Activated CD4-positive, alpha-beta T cell treated with anti-CD3 and anti-CD28 coated beads for 24 hours (primary cell): ENCODE results near the gene SH3BP5.

Experiments used
- DNase-seq, 2 donors: peaks; one replicate each; pipeline ENCODE4 v3.0.0-alpha.2; 2020; ENCODE audit warnings: low read depth in 2 of 2

Gene SH3BP5

DNA sequence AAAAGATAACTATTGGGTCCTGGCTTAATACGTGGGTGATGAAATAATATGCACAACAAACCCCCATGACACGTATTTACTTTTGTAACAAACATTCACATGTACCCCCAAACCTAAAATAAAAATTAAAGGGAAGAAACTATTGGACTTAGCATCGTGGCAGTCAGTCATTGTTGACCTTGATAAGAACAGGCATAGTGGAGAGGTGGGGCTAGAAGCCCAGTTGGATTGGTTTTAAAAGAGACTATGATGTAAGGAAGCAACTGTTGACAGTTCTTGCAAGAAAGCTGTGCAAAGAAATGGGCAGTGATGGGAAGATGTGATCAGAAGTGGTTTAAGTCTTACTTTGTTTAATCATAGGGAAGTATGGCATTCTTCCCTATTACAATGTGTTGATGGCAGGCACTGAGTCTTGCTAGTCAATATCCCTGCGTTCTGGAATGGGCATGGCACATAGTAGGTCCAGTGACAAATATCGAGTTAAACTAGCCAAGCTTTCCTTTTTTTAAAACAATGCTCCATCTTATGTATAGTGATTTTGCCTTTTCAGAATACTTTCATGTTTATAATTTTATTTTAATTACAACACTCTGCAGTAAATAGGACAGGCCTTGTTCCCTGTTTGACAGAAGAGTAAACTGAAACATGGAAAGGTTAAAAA is 88.4 kb downstream of the SH3BP5 start:
- DNase-seq, result no peak

- DNase-seq, result peak in 1 of 2 donors; percentile 21
Observed at GRCh38 chr3:15241341-15241740, 91.0 kb downstream of the SH3BP5 start.

- no peak for DNase-seq
Observed at GRCh38 chr3:15229262-15229661, 103.1 kb downstream of the SH3BP5 start.

- DNase-seq, result no peak
Observed at GRCh38 chr3:15228147-15228546, 104.2 kb downstream of the SH3BP5 start.

DNA sequence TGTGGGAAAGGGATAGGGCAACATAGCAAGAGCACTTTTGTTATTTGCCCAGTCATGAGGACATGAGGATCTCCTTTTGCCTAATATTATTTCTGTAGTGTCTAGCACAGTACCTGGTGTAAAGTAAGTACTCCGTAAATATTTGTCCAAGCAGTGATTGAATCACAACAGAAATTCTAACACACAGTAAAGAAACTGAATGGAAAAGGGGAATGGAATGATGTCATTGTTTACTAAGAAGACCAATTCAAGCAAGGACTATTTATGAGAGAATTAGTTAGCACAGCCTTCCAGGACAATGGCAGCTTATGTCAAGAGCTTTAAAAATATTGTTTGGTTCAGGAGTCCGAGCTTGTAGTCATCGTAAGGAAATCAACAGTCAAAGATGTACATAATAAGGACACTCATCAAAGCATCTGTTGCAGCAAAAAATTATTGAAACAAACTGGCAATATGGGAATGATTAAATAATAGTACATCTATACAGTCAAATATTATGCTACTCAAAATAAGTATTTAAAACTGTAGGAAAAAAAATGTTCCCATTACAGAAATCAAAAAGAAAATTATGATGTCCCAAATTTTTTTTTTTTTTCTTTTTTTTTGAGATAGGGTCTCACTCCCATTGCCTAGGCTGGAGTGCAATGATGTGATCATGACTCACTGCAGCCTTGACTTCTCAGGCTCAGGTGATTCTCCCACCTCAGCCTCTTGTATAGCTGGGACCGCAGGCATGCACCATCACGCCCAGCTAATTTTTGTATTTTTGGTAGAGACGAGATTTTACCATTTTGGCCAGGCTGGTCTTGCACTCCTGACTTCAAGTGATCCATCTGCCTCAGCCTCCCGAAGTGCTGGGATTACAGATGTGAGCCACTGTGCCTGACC is 108.5 kb downstream of the SH3BP5 start:
- no peak for DNase-seq

GRCh38 chr3:15221574-15222217 is 110.7 kb downstream of the SH3BP5 start:
- DNase-seq, result no peak

- no peak for DNase-seq
Observed at GRCh38 chr3:15220661-15221060, 111.7 kb downstream of the SH3BP5 start.

DNA sequence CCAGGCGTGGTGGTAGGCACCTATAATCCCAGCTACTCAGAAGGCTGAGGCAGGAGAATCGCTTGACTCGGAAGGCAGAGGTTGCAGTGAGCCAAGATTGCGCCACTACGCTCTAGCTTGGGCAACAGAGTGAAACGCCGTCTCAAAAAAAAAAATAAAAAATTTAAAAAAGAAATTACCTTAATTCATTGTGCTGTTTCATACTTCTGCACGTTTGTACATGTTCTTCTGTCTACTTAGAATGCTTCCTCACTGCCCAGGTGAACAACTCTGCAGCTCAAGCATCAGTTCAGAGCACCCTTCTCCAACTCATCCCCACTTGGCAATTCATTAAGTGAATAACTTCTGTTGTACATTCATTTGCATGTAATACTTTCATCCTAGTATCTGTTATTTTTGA is 112.3 kb downstream of the SH3BP5 start:
- DNase-seq, result no peak

DNA sequence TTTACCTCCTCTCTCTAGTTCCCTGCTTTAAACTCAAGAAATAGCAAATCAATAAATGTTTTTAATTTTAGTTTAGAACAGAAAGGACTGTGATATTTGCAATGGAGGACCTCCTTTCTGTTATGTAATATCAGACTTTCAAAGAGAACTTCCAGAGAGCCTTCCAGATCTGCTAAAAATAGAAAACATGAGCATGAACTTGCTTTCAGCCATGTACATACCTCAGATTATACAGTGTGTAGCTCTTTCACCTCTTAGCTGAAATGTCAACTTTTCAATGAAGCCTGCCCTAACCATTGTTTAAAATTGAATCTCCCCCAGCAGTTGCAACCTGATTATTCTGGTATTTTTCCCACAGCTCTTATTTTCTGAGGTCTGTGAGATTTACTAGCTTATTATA is 113.7 kb downstream of the SH3BP5 start:
- no peak for DNase-seq

- no peak for DNase-seq
Observed at GRCh38 chr3:15217841-15218267, 114.5 kb downstream of the SH3BP5 start.

DNA sequence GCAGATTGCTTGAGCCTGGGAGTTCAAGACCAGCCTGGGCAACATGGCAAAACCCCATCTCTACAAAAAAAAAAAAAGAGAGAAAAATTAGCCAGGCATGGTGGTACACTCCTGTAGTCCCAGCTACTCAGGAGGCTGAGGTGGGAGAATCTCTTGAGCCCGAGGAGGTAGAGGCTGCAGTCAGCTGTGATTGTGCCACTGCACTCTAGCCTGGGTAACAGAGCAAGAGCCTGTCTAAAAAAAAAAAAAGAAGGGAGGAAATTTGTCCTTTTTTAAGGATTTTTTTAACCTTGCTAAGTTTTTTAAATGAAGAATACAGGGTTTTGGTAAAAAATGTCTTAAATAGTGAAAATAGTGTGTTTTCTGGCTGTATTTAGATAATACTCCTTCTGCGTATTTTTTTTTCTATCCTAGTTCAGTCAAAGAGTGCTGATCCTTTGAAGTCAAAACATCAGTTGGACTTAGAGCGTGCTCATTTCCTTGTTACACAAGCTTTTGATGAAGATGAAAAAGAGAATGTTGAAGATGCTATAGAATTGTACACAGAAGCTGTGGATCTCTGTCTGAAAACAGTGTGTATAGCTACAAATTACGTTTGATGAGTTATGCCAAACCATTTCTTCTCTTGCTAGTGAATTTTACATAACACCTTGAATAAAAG is 115.2 kb downstream of the SH3BP5 start:
- DNase-seq, result no peak

- DNase-seq, result no peak
Observed at GRCh38 chr3:15216501-15216900, 115.9 kb downstream of the SH3BP5 start.

- no peak for DNase-seq
Observed at GRCh38 chr3:15215996-15216395, 116.4 kb downstream of the SH3BP5 start.

GRCh38 chr3:15214758-15215157 is 117.6 kb downstream of the SH3BP5 start:
- DNase-seq, result no peak

GRCh38 chr3:15211937-15212336 is 120.4 kb downstream of the SH3BP5 start:
- DNase-seq, result no peak

DNA sequence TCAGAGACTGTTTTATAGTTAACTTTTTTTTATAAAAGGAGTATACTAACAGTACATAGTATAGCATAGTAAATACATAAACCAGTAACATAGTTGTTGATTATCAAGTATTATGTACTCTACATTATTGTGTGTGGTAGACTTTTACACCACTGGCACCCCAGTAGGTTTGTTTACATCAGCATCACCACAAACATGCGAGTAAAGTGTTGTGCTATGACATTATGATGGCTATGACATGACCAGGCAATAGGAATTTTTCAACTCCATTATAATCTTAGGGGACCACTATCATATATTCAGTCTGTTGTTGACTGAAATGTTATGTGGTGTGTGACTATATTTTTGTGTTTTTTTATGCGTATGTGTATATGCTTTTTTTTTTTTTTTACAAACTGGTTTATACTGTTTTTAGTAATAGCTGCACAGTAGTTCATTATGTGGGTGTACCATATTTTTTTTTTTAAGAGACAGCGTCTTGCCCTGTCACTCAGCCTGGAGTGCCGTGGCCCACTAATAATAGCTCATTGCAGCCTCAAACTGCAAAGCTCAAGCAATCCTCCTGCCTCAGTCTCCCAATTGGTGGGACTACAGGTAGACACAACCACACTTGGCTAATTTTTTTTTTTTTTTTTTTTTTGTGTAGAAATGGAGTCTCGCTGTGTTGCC is 124.4 kb downstream of the SH3BP5 start:
- no peak for DNase-seq

DNA sequence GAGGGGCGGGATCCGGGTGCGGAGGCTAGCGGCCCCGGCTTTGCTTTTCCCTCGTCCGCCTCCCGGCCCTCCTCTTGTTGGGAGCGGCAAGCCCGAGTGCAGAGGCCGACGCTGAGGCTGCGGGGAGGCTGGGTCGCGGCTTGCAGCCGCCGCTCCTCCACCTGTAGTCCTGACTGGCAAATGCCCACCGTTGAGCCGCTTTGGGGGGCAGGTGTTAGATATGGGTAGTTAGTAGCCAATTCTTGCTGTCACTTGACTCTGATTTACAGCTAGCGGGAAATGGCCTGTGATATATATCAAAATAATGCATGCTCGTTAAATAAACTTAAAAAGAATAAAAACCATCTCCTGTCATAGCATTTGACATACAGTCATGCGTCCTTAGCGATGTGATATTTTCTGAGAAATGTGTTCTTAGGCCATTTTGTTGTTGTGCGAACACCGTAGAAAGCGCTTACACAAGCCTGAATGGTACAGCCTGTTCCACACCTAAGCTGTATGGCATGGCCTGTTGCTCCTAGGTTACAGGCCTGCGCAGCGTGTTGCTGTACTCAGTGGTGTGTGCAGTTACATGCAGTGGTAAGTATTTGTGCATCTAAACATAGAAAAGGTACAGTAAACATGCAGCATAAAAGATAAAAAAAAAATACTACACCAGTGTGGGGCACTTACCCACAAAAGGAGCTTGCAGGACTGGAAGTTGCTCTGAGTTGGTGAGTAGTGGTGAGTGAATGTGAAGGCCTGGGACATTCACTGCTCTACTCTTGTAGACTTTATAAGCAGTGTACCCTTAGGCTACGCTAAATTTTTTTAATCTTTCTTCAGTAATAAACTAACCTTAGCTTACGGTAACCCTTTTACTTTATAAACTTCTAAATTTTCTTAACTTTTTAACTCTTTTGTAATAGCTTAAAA is 125.5 kb downstream of the SH3BP5 start:
- no peak for DNase-seq

GRCh38 chr3:15205934-15206661 is 126.3 kb downstream of the SH3BP5 start, which contains the start of gene CAPN7:
Gene CAPN7 (plus strand): TSS chr3:15206246. CDS start chr3:15206496, 250 bp downstream.
- peak; percentile 91 for DNase-seq

- no peak for DNase-seq
Observed at GRCh38 chr3:15205482-15205933, 126.9 kb downstream of the SH3BP5 start.
